Measurements from ENCODE around the gene GALNT11. TPM values are rescaled to one million over a fixed set of nuclear protein-coding genes. Genes with fewer than 3 reads are reported as not detected.

GALNT11 gene
- total and polyA plus RNA-seq, 7 donors, result 11.2 to 20.6 (median 15.8) TPM

GRCh38 chr7:152149363-152149762 lies 123.9 kb downstream of the GALNT11 start:
- Histone ChIP-seq H3K4me1 (no peaks in the 10 kb centered on the region), H3K9me3 (no peaks in the 10 kb centered on the region), H3K27me3 (ENCODE audit: insufficient read depth in 3 of 3, low read length in 2 of 3) (no peaks in the 10 kb centered on the region), H3K36me3 (ENCODE audit: insufficient read depth in 1 of 2, low read depth in 1 of 2) (peaks cover 13 to 100% of the 10 kb centered on the region in 2 donors), H3K4me3 (no peak overlapping the region), H3K27ac (no peak overlapping the region)
- ATAC-seq (no peak), DNase-seq (no peak)
- WGBS, 3 donors, result 82 to 91% (median 88%) methylated on average over 6 of the region's 6 CpGs
- TF ChIP-seq CTCF (IDR thresholded peaks at IDR 0.05), result no peak
- intact Hi-C loops (cut with DNase I), result loop anchor here in 1 of 2 donors (10.0 kb wide), 1 partner anchor 275 kb away; the partner anchor contains the start of gene PRKAG2

- intact Hi-C loops (cut with DNase I), result loop anchor here in 1 of 2 donors (5.0 kb wide), 1 partner anchor 40 kb away; no protein-coding TSS in a partner anchor
- Histone ChIP-seq H3K4me3 (no peak overlapping the region), H3K4me1 (no peaks in the 10 kb centered on the region), H3K27ac (no peak overlapping the region), H3K9me3 (no peaks in the 10 kb centered on the region), H3K27me3 (ENCODE audit: insufficient read depth in 3 of 3, low read length in 2 of 3) (no peaks in the 10 kb centered on the region), H3K36me3 (ENCODE audit: insufficient read depth in 1 of 2, low read depth in 1 of 2) (peaks cover 18 to 100% of the 10 kb centered on the region in 2 donors)
- no peak for DNase-seq
- 85 to 88% (median 87%) methylated on average over 5 of the region's 5 CpGs for WGBS, 3 donors
- peak in 1 of 4 donors; percentile 21 for ATAC-seq
- no peak for TF ChIP-seq CTCF (IDR thresholded peaks at IDR 0.05)
Measured at GRCh38 chr7:152152267-152152666, 126.8 kb downstream of the GALNT11 start.

- intact Hi-C loops (cut with DNase I), result no loop called here
- 88 to 90% (median 88%) methylated on average over 11 of the region's 11 CpGs for WGBS, 3 donors
- ATAC-seq, result no peak
- Histone ChIP-seq H3K4me1 (no peaks in the 10 kb centered on the region), H3K4me3 (no peak overlapping the region), H3K36me3 (ENCODE audit: insufficient read depth in 1 of 2, low read depth in 1 of 2) (peaks cover 19 to 100% of the 10 kb centered on the region in 2 donors), H3K27me3 (ENCODE audit: insufficient read depth in 3 of 3, low read length in 2 of 3) (no peaks in the 10 kb centered on the region), H3K27ac (no peak overlapping the region), H3K9me3 (no peaks in the 10 kb centered on the region)
- TF ChIP-seq CTCF (IDR thresholded peaks at IDR 0.05), result no peak
- DNase-seq, result no peak
Measured at GRCh38 chr7:152158801-152159587, 133.5 kb downstream of the GALNT11 start.

- TF ChIP-seq CTCF (IDR thresholded peaks at IDR 0.05), result no peak
- Histone ChIP-seq H3K9me3 (no peaks in the 10 kb centered on the region), H3K4me3 (no peak overlapping the region), H3K4me1 (no peaks in the 10 kb centered on the region), H3K27ac (no peak overlapping the region), H3K27me3 (ENCODE audit: insufficient read depth in 3 of 3, low read length in 2 of 3) (no peaks in the 10 kb centered on the region), H3K36me3 (ENCODE audit: insufficient read depth in 1 of 2, low read depth in 1 of 2) (peaks cover 14 to 97% of the 10 kb centered on the region in 2 donors)
- intact Hi-C loops (cut with DNase I), result no loop called here
- ATAC-seq (no peak), DNase-seq (no peak)
Measured at GRCh38 chr7:152161171-152161570, 135.7 kb downstream of the GALNT11 start.
